Stimulated activated CD8-positive, alpha-beta memory T cell treated with anti-CD3 and anti-CD28 coated beads, Interleukin-2, amount 100 ng/mL, for 48 hours (primary cell): ENCODE results near the gene RIPK3.
"Not testable (repeated sequence)": the region's sequence is repeated elsewhere in the genome, so short reads cannot be mapped to it uniquely, and the experiment has no call there.

Experiments used
- DNase-seq, 2 donors: peaks; one replicate each; pipeline ENCODE4 v3.0.0-alpha.2; 2020; ENCODE audit warnings: low read depth in 2 of 2

The RIPK3 gene

DNA sequence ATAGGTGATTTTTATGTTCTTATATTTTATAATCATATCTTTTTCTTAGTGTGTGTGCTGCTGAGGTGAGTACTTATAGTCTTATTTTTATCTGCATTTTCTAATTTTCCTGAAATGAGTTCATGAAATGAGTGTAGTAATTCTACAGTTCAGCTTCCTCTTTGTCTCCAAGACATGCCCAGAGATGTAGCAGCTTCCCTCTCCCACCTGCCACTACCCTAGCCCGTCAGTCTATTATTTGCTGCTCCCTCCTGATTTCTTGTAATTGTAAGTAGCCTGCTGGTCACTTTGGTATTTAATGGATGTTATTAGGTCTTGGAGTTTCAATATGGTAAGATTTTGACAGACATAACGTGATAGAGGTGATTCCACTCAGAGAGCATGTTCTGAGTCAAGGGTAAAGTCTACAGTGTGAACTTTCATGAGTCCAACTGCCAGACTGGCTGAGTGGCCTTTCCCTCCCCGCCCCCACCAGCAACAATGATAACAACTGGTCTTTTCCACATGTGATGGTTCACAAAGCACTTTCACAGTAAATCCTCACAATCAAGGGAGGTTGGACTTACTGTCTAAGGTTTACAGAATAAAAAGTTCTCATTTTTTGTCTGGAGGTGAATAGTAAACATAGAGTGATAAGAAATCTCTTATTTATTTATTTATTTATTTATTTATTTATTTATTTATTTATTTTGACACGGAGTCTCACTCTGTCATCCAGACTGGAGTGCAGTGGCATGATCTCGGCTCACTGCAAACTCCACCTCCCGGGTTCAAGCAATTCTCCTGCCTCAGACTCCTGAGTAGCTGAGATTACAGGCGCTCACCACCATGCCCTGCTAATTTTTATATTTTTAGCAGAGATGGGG lies 4.2 kb upstream of the RIPK3 start:
- DNase-seq: no peak

DNA sequence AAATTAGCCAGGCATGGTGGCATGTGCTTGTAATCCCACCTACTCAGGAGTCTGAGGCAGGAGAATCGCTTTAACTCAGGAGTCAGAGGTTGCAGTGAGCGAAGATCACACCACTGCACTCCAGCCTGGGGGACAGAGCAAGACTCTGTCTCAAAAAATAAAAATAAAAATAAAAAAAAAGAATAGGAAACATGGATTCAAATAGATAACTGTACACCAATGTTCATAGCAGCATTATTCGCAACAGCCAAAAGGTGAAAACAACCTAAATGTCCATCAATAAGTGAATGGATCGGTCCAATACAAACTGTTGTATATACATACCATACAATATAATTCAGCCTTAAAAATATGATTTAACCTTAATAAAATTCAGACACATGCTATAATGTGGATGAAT lies 3.1 kb upstream of the RIPK3 start:
- no peak for DNase-seq

DNA sequence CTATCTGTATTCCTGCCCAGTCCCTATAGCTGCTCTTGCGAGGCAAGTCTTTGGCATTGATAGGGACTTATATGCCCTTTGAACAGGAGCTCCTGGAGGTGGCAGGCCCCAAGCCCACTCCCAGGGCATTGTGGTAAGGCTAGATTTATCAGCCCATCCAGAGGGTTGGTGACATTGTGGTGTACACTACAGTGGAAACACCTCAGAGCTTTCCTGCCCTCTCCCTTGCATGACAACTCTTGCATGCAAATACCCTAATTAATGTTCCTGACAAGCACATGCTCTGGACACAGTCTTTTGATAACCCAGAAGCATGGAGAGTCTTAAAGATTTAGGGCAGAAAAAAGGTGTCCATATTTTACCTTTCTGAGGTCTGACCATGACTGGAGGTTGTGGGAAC lies 815 bp upstream of the RIPK3 start:
- no peak for DNase-seq

DNA sequence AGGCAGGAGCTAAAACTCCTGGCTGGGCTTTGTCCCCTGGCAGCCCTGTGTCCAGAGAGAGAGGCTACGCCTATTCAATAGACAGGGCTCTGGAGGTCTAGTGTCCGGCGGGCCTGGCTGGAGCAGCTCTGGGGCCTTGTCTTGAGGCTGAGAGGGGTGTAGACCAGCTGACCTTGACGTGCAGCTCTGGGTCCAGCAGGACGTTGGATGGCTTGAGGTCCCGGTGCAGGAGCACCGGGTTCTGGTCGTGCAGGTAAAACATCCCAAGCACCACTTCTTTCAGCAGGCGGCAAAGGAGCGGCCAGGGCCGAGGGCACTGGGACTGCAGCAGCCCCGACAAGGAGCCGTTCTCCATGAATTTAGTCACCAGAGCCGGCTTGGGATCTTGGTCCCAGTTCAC lies 948 bp downstream of the RIPK3 start:
- no peak for DNase-seq

DNA sequence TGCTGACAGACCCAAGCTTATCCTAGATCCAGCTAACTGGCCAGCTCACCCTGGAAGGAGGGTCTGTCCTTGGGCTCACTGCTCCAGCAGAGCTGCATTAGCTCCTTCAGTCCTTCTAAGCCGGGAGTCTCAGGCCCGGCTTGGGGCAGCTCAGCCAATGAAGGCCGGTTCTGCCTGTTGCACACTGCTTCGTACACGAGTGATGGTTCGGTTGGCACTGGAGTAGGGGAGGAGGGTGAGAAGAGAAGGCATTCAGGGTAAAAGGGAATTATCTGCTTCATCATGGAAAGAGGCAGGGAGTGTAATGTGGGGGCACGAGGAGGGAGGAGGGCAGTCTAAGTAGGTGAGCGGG lies 2.0 kb downstream of the RIPK3 start:
- no peak for DNase-seq

DNA sequence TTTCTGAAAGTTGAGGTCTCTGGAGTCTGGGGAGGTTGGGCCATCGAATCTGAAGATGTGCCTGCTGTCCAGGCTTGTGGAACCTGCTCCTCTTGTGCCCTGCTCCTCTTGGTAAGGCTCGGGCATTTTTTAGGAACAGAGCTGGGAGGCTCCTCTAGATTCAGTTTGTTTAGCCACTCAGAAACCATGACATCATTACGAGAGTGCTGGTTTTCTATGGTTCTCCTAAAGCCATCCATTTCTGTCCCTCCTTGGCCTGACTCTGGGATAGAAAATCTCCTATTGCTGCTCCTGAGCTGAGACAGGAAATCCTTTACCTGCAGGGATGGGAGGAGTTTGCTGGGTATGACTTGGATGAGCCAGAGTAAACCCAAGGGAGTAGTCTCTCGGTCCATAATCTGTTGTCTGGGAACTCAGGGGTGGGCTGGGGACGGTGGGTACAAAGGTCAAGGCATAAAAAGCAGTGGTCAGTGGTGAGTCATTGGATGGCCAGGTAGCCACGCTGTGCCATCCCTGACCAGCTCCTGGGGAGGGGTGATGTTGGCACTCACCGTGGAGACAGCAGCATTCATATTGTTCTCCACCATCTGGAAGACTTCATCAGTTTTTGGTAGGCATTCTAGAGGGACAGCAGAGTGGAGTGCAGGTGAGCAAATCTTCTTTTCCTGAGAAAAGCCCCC lies 2.5 kb downstream of the RIPK3 start:
- no peak for DNase-seq

DNA sequence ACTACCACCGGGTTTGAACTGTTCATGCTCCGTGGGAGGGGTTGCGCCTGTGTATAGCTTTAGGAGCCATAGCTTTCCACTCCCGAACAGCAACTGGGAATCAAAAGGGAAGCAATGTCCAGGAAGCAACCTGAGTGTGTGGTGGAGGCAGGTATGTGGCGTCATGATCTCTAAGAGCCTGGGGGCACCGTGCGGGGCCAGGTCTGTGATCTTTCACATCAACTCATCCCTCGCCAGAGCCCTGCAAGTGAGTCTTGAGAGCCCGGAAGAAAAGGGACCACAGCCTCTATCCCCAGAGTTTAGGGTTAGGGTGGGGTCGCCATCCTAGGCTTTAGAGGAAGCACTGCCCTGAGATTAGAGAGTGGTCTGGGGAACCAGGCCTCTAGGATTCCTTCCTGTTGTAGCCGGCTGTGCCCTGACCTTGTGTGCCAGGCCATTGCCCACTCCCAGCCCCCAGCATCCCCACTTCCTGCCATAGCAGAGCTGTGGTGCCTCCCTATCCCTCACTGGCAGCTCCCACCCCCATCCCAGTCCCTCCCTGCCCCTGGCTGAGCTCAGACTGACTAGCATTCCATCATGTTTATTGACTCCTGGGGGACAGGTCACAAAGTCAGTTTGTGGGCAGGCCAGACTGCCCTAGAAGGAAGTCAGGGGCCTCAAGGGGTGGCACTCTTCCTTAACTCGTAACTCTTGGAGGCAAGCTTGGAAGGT lies 4.2 kb downstream of the RIPK3 start:
- no peak for DNase-seq

DNA sequence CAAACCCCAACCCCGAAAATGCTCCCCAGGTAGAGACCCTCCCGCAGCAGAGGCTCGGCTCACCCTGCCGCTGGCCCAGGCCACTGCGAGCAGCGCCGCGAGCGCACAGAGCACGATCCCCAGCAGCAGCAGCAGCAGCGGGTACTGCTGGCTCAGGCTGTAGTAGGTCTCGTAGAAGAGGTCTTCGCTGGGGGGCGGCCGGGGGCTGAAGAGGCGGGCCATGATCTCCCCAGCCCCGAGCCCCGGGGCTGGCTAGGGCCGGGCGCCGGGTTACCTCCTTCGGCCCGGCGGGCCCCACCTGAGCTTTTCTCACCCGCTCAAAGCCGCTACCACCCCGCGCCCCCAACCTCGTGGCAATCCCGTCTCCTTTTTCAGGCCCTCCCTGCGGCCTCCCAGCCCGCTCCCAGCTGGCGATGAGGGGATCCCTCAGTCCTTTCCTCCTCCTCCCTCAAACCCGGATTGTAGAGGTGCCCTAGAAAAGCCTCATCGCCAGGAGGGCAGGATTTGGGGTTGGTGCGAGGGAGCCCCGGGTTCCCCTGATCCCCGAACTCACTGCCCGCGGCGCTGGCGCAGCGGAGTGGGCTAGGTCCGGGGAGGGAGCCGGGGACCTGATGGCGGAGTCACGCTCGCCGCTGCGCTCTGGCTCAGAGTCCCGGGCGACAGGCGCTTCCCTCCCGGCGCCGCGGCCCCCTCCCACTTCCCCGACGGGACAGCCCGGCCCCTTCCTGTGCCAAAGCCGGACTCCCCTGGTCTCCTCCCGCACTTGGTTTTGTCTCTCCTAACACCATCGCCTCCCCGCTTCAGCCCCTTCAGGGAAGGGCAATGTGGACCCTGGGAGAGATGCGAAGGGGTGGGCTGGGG lies 5.1 kb downstream of the RIPK3 start, which contains the start of gene ADCY4:
ADCY4 (minus strand) TSS at position 641 of the 861 bp plus-strand sequence; CDS start at position 222, 419 bp downstream.
- DNase-seq: no peak

DNA sequence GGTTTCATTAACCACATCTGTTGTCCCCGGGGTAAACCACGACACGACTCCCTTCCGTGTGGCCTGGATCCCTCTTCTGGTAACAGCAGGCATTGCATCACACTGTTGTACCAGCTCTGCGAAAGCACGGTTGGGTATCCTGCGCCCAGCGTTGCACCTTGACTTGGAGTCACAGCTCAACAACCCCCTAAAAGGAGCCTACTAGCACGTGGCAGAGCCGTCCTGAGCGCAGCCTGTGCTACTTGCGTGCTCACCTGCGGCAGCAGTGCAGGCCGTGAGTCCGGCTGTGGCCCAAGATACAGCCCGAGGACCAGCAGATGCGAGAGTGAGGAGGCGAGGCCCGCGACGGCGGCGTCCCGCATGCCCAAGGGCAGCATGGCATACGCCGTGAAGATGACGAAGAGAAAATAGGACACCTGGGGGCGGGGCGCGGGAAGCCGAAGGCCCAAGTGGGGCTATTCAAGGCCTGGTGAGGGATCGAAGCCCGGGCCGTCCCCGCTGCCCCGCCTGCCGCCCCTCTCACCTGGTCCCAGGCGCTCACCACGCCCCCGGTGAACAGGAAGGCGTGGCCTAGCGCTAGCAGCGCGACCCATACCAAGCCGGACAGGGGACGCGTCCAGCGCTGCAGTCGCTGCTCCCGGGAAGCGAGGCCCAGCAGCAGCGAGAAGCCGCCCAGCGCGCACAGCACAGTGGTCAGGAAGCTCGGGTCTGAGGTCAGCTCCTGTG lies 7.4 kb downstream of the RIPK3 start:
- peak; percentile 64 to 66 for DNase-seq

DNA sequence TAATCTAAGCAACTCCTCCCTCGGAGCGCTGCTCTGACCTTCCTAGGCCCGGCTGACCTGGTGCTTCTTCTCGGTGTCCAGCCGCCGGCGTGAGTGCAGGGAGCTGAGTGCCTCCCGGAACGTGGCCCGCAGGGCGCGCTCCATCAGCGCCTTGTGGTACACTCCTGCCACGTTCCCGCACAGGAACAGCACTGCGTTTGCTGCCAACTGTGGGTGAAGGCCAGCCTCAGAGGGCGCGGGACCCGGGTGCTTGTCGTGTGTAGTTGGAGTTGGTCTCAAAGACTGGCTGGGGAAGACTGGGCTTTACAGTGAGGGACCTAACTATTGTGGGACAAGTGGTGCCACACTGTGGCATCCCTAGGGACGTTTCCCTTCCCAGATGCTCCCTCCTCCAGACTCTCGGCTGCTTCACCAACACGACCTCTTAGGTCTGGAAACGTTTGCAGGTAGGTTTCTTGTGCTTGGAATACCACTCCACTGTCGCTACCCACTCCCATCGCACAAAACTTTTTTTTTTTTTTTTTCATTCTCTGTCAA lies 8.0 kb downstream of the RIPK3 start:
- no peak for DNase-seq

DNA sequence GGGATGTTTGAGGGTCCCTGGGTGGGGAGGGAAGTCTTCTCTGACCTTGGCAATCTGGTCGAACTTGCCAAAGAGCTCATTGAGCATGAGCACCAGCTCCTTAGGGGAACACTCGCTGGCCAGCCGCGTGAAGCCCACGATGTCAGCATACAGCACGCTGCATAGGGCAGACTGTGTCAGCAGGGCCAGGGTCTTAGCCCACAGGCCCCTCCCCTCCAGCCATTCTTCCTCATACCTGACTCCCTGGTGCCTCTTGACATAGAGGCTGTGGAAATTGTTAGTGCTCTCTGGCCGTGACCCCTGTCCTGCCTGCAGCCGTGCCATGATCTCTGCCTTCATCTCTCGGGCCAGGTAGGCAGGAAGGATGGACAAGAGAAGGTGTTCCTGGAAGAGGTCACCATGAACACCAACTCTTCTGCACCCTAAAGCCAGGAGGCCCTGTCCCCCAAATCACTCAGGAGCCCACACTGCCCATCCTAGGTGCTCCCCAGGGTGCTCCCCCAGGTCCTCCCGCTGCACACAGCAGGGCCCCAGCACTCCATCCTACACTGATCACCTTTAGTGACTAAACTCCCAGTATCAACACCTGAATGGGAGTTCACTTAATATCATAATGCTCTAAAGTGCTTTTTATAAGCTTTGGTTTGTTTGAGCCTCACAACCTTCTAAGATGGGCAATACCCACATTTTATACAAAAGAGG lies 8.7 kb downstream of the RIPK3 start:
- DNase-seq: no peak

DNA sequence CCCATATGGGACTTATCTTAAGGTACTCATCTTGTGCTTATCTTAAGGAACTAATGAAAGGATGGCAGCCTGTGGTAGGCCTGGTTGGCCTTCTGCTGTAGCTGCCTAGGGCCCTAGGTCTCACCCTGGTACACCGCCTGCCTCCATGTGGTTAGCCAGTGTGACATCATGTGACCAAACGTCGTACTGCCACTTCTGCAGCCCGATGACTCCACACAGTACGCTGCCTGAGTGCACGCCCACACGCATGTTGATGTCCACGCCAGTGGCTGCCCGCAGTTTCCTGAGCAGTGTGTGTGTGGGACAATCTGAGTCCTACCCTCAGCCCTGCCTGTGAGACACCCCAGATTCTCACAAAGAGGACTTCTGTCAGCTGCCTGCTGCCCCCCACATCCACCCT lies 10.1 kb downstream of the RIPK3 start:
- peak; percentile 46 to 48 for DNase-seq

DNA sequence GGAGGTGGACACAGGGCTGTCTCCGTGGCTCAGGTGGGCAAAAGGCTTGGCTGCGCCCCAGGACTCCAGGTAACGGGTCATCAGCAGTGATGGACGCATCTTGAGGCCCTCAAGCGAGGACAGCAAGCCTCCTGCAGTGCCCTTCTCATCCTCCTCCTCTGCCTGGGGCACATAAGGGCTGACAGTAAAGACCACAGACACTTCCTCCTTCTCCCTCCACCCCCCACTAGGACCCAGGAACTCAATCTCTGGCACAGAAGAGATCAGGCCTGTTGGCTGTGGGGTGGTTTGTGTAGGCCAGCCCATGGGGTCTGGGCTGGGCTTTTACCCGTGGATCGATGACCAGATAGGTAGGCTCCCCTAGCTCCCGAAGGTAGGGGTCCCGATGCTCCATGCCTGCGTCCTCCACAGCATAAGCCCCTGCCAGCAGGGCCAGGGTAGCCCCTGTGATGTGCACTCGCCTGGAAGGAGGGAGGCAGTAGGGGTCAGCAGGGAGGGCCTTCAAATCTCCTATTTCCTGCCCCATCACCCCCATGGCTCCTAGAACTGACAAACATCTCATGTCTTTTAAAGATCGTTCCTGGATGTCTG lies 10.6 kb downstream of the RIPK3 start:
- no peak for DNase-seq

DNA sequence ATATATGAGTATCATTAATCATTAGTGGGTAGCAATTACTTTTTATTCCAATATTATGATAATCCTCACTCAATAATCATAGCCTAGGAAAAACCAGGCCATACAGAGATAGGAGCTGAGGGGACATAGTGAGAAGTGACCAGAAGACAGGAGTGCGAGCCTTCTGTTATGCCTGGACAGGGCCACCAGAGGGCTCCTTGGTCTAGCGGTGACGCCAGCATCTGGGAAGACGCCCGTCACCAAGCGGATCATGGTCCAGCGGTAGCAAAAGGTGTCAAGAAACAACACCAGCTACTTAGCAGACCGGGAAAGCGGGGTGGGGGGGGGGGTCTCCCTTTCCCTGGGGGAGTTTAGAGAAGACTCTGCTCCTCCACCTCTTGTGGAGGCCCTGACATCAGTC lies 11.9 kb downstream of the RIPK3 start:
- not testable (repeated sequence) for DNase-seq

DNA sequence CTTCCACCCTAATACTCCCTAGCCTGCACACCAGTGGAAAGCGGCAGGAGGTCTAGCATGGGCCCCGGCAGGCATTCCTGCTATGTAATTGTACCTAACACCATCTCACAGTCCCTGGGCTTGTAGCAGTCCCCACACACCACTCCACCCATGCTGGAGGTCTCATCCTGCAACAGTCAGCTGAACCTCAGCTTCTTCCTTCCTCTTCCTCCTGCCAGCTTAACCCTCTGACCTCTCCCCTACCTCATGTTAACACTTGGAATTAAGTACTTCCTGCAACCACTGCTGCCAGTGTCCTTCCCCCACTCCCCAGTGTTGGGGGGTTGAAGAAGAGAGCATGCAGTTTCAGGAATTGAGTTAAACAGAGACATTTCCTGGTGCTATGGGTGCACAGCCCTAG lies 12.5 kb downstream of the RIPK3 start:
- DNase-seq: no peak

DNA sequence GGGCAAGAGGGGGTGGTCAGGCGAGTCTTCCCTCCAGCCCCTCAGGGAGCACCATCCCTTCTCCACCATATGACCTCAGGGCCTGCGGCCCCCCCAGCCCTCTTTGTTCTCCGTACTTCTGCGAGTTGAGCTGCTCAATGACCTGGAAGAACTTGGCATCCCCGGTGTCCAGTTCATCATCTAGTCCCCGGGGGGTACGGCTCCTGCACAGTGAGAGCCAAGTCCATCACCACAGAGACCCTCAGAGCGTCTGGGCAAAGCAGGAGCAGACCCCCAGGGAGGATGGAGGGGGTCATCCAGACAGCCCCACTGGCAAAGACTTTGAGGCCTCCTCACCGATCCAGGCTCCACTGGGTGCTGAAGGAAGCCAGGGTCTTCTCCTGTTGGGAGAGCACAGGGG lies 13.8 kb downstream of the RIPK3 start:
- DNase-seq: no peak

DNA sequence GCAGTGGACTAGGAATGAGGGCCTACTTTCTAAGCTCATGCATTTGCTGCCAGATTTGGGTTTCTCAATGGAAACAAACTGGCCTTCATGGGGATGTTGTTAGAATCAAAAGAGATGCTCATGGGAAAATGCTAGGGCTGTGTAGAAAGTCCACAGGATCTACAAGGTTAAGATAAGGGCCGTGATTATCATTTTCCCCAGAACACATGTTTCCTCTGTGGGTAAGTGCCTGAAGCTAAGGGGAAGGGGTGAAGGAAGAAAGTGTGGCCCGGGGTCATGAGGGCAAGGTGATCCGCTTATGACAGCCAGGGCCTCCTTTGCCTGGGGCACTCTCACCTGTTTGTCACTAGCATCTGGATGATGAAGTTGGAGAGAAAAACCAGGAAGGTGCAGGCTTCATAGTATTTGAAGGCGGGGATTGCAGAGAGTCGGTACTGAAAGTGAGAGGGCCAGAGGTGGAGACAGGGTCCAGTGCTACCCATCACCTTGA lies 14.7 kb downstream of the RIPK3 start:
- no peak for DNase-seq

DNA sequence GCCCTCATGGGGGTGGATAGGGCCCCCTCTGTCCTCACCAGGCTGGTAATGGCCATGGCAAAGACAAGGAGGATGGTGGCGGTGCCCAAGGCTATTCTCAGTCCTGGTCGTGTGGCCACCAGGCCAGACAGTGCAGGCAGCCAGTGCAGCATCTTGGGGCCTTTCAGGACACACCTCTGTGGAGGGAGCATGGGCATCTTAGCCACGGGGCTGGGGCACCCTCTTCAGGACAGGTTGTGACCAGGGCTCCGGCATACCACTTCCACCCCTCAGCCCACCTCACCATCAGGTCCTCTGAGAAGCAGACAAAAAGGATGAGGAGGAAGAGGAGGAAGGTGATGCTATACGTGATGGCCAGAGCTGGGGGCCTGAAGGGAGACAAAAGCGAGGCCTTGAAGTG lies 15.8 kb downstream of the RIPK3 start:
- no peak for DNase-seq

DNA sequence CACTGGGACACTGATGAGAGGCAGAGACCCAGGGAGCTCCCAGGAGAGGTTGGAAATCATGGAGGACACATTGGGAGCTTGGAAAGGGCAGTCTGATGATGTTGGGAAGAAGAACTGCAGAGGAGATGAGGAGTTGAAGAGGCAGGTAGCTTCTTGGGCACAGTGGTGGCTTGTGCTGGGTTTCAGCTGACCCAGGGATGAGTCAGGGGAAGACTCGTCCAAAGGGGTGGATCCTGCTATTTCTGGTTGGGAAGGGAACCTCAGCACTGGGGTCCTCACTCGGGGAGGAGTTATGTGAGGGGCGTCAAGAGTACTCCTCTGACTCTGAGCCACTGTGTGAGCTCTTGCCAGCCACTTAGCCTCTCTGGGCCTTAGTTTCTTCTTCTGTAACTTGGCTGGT lies 16.4 kb downstream of the RIPK3 start:
- no peak for DNase-seq

DNA sequence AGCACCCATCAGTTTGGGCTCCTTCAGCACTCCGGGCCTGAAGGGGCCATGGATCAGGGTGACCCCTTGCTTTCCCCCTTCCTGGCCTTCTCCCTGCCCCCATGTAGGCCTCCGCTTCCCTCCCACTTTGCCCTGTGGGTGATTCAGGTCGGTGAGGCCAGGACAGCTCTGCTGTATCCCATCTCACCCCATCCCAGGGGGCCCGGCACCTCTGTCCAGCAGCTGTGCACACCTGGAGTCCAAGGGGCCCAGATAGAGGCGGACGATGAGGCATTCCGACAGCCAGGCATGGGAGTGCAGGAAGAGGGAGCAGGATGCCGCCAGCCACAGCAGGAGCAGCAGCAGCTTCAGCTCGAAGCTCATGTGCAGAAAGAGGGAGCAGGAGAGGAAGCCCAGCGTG lies 17.1 kb downstream of the RIPK3 start:
- no peak for DNase-seq
